Activated B cell treated with CpG ODN at 0.5 μM for 24 hours (primary cell): Measurements from ENCODE around the gene TECPR2. TPM values are rescaled to one million over a fixed set of nuclear protein-coding genes. Genes with fewer than 3 reads are reported as not detected.
"Not testable (repeated sequence)": the region's sequence is repeated elsewhere in the genome, so short reads cannot be mapped to it uniquely, and the experiment has no call there.

Experiments used
- ATAC-seq: fragments of 200-7000 bp; cut with Tn5 transposase; one replicate; pipeline ENCODE4 v1.10.0; 2021; ENCODE audit warnings: low read depth, mild to moderate bottlenecking, moderate library complexity
- CTCF ChIA-PET: fragments of 350-600 bp; sonication (Branson Sonifier 250); formaldehyde crosslinking; loops from one replicate; lab custom pipeline; 2021; ENCODE audit warnings: antibody characterized with exemption; lab: Charles Lee
- POLR2A ChIA-PET: fragments of 350-600 bp; sonication (Branson Sonifier 250); formaldehyde crosslinking; loops from one replicate; lab custom pipeline; 2021; ENCODE audit warnings: antibody characterized with exemption; lab: Charles Lee
- DNase-seq: peaks from one replicate; pipeline ENCODE4 v3.0.0; 2022
- H3K27ac Mint-ChIP-seq: one replicate; pipeline ENCODE4 v1.8.0; 2020; ENCODE audit warnings: mixed read lengths
- H3K27me3 Mint-ChIP-seq: one replicate; pipeline ENCODE4 v1.8.0; 2021; ENCODE audit warnings: mixed read lengths
- H3K36me3 Mint-ChIP-seq: one replicate; pipeline ENCODE4 v1.8.0; 2021; ENCODE audit warnings: low read depth, mixed read lengths
- H3K4me1 Mint-ChIP-seq: one replicate; pipeline ENCODE4 v1.8.0; 2021; ENCODE audit warnings: mixed read lengths
- H3K4me3 Mint-ChIP-seq: one replicate; pipeline ENCODE4 v1.8.0; 2020; ENCODE audit warnings: mild to moderate bottlenecking, mixed read lengths
- H3K9me3 Mint-ChIP-seq: one replicate; pipeline ENCODE4 v1.8.0; 2020; ENCODE audit warnings: mixed read lengths
- CTCF ChIP-seq: fragments of 200-600 bp; IDR thresholded peaks from one replicate; pipeline ENCODE4 v1.8.0; 2022; ENCODE audit warnings: antibody characterized with exemption, mild to moderate bottlenecking
- intact Hi-C: fragments of 100-400 bp; cut with micrococcal nuclease; formaldehyde crosslinking; loops from one replicate; pipeline ENCODE4 v1.15.1; 2024
- total RNA-seq: library from RNA; stranded (reverse); gene quantifications from 2 replicates; pipeline ENCODE4 v1.2.3, GENCODE V29; 2022

The TECPR2 gene
- total RNA-seq, 1 donor from 2014 or later, result 9.9 TPM

- TF ChIP-seq CTCF, result no peak
- H3K4me1 Mint-ChIP-seq, result no peaks in the 10 kb centered on the region
- DNase-seq (no peak), ATAC-seq (no peak)
- H3K4me3 Mint-ChIP-seq, result no peak overlapping the region
- ChIA-PET POLR2A (no interaction called here), CTCF (no interaction called here)
- H3K36me3 Mint-ChIP-seq, result peaks cover 84% of the 10 kb centered on the region
- H3K9me3 Mint-ChIP-seq, result no peaks in the 10 kb centered on the region
- H3K27ac Mint-ChIP-seq, result no peak overlapping the region
- intact Hi-C loops, result no loop called here
- H3K27me3 Mint-ChIP-seq, result no peaks in the 10 kb centered on the region
Measured at GRCh38 chr14:102351023-102351422, 11.7 kb upstream of the TECPR2 start.

DNA sequence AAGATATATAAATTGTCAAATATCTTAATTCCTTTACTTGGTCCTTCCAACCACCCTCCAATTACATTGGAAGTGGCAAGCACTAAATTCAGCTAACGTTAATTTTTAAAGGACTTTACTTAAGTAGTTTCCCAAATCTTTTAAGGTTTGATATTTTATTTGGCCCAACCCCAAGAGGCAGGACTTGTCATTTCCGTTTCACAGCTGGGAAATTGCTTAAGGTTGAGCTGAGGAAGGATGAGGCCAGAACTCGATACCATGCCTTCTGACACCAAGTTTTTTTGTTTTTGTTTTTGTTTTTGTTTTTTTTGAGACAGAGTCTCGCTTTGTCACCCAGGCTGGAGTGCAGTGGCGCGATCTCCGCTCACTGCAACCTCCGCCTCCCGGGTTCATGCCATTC, 11.1 kb upstream of the TECPR2 start:
- H3K27ac Mint-ChIP-seq, H3K27me3 Mint-ChIP-seq, DNase-seq, H3K9me3 Mint-ChIP-seq, H3K4me1 Mint-ChIP-seq, intact Hi-C loops, POLR2A ChIA-PET, CTCF ChIA-PET, H3K4me3 Mint-ChIP-seq, ATAC-seq: not testable (repeated sequence)
- peaks cover 85% of the 10 kb centered on the region for H3K36me3 Mint-ChIP-seq

- Mint-ChIP-seq H3K4me1 (no peaks in the 10 kb centered on the region), H3K9me3 (no peaks in the 10 kb centered on the region), H3K27ac (no peak overlapping the region), H3K36me3 (peaks cover 84% of the 10 kb centered on the region), H3K4me3 (no peak overlapping the region), H3K27me3 (no peaks in the 10 kb centered on the region)
- ChIA-PET CTCF (no interaction called here), POLR2A (no interaction called here)
- no peak for DNase-seq
- no peak for TF ChIP-seq CTCF
- ATAC-seq, result no peak
- intact Hi-C loops, result no loop called here
Measured at GRCh38 chr14:102352213-102352612, 10.5 kb upstream of the TECPR2 start.

- Mint-ChIP-seq H3K36me3 (peaks cover 84% of the 10 kb centered on the region), H3K27me3 (no peaks in the 10 kb centered on the region), H3K27ac (no peak overlapping the region), H3K4me1 (no peaks in the 10 kb centered on the region), H3K9me3 (no peaks in the 10 kb centered on the region), H3K4me3 (no peak overlapping the region)
- no peak for DNase-seq
- ChIA-PET POLR2A (interaction anchor here (1.5 kb wide), 1 partner anchor 9 kb away, joined by 3 read pairs; the partner anchor contains the start of genes CINP and TECPR2), CTCF (no interaction called here)
- intact Hi-C loops, result no loop called here
- no peak for TF ChIP-seq CTCF
- no peak for ATAC-seq
Measured at GRCh38 chr14:102353126-102353619, 9.6 kb upstream of the TECPR2 start.

DNA sequence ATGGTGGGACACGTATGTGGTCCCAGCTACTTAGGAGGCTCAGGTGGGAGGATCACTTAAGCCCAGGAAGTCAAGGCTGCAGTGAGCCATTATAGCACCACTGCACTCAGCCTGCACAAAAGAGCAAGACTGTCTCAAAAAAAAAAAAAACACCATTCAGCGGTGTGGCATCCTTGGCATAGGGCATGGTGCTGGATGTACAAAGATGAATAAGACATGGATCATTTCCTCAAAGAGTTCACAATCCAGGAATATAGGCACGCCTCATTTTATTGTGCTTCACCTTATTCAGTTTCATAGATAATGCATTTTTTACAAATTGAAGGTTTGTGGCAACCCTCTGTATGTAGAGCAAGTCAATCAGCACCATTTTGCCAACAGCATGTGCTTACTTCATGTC, 6.5 kb upstream of the TECPR2 start:
- ChIA-PET CTCF (no interaction called here), POLR2A (no interaction called here)
- Mint-ChIP-seq H3K9me3 (no peaks in the 10 kb centered on the region), H3K27me3 (no peaks in the 10 kb centered on the region), H3K4me1 (peaks cover 12% of the 10 kb centered on the region), H3K4me3 (no peak overlapping the region), H3K27ac (no peak overlapping the region), H3K36me3 (peaks cover 75% of the 10 kb centered on the region)
- intact Hi-C loops, result no loop called here
- no peak for ATAC-seq
- TF ChIP-seq CTCF, result no peak
- no peak for DNase-seq

GRCh38 chr14:102359341-102359740, 3.4 kb upstream of the TECPR2 start:
- Mint-ChIP-seq H3K36me3 (peaks cover 62% of the 10 kb centered on the region), H3K4me3 (no peak overlapping the region), H3K9me3 (no peaks in the 10 kb centered on the region), H3K4me1 (peaks cover 29% of the 10 kb centered on the region), H3K27ac (no peak overlapping the region), H3K27me3 (no peaks in the 10 kb centered on the region)
- ATAC-seq (no peak), DNase-seq (no peak)
- intact Hi-C loops, result no loop called here
- TF ChIP-seq CTCF, result no peak
- POLR2A ChIA-PET, result no interaction called here
- CTCF ChIA-PET, result no interaction called here
